ENCODE results near the gene RMI2. TPM values are rescaled to one million over a fixed set of nuclear protein-coding genes. Genes with fewer than 3 reads are reported as not detected.

Gene RMI2
- total RNA-seq, 4 donors from 2014 or later: 0.34 to 1.9 (median 0.66) TPM; not detected in 1

- TF ChIP-seq CTCF (IDR thresholded peaks at IDR 0.05; ENCODE audit: low read depth): no peak
Observed at GRCh38 chr16:11306997-11307638, 38.1 kb upstream of the RMI2 start.

GRCh38 chr16:11307639-11308492 lies 37.4 kb upstream of the RMI2 start:
- TF ChIP-seq CTCF (IDR thresholded peaks at IDR 0.05; ENCODE audit: low read depth): no peak

- no peak for TF ChIP-seq CTCF (IDR thresholded peaks at IDR 0.05; ENCODE audit: low read depth)
Observed at GRCh38 chr16:11308493-11309283, 36.6 kb upstream of the RMI2 start.

- no peak for TF ChIP-seq CTCF (IDR thresholded peaks at IDR 0.05; ENCODE audit: low read depth)
Observed at GRCh38 chr16:11309895-11310633, 35.2 kb upstream of the RMI2 start.

- no peak for TF ChIP-seq CTCF (IDR thresholded peaks at IDR 0.05; ENCODE audit: low read depth)
Observed at GRCh38 chr16:11310634-11310977, 34.7 kb upstream of the RMI2 start.

GRCh38 chr16:11310997-11311561 lies 34.2 kb upstream of the RMI2 start:
- no peak for TF ChIP-seq CTCF (IDR thresholded peaks at IDR 0.05; ENCODE audit: low read depth)

All from subcutaneous adipose tissue (tissue), 4 donors.